RWPE1 (cell line): ENCODE results near the gene ACYP2.
"Not testable (repeated sequence)": the region's sequence is repeated elsewhere in the genome, so short reads cannot be mapped to it uniquely, and the experiment has no call there.

Source experiments
- CTCF ChIA-PET: fragments of 350-600 bp; sonication (Branson Sonifier 250); formaldehyde crosslinking; extraction: SDS; loops from one replicate; lab custom pipeline; 2021; lab: Yijun Ruan, JAX
- POLR2A ChIA-PET: fragments of 400-600 bp; formaldehyde crosslinking; extraction: SDS; loops from one replicate; lab custom pipeline; 2020; ENCODE audit warnings: antibody characterized with exemption; ENCODE audit not compliant: low non-redundant PET; lab: Yijun Ruan, JAX
- DNase-seq: peaks from one replicate; pipeline ENCODE4 v3.0.0; 2012; ENCODE audit warnings: low spot score
- H3K27ac ChIP-seq: fragments of 450-650 bp; 2 replicates; pipeline ENCODE4 v1.5.1; 2017
- TF ChIP-seq, protein P1 (sequence below): fragments of 450-650 bp; conservative IDR thresholded peaks from 2 replicates; pipeline ENCODE4 v1.5.1; 2017; ENCODE audit warnings: low read depth, mild to moderate bottlenecking

The ACYP2 gene

DNA sequence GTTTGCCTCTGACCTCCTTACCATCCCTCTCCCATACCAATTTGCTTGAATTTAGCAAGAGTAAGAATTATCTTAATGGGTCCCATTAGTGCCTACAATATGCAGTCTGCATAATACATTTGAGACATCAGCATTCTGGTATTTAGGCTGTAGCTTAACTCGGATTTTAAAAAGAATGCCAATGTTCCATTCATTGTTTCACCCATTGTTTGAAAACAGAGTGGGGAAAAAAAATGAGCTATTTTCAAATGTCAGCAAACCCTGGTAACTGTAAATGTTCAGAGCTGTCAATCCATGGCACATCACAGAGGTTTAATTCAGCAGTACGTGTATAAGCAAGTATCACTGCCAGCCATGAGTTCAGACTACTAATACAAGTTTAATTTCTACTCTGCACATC lies 202.6 kb downstream of the ACYP2 start:
- ChIA-PET POLR2A (no interaction called here), CTCF (no interaction called here)
- H3K27ac ChIP-seq = no peak overlapping the region
- TF ChIP-seq, protein P1, sequence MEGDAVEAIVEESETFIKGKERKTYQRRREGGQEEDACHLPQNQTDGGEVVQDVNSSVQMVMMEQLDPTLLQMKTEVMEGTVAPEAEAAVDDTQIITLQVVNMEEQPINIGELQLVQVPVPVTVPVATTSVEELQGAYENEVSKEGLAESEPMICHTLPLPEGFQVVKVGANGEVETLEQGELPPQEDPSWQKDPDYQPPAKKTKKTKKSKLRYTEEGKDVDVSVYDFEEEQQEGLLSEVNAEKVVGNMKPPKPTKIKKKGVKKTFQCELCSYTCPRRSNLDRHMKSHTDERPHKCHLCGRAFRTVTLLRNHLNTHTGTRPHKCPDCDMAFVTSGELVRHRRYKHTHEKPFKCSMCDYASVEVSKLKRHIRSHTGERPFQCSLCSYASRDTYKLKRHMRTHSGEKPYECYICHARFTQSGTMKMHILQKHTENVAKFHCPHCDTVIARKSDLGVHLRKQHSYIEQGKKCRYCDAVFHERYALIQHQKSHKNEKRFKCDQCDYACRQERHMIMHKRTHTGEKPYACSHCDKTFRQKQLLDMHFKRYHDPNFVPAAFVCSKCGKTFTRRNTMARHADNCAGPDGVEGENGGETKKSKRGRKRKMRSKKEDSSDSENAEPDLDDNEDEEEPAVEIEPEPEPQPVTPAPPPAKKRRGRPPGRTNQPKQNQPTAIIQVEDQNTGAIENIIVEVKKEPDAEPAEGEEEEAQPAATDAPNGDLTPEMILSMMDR = no peak
- no peak for DNase-seq

DNA sequence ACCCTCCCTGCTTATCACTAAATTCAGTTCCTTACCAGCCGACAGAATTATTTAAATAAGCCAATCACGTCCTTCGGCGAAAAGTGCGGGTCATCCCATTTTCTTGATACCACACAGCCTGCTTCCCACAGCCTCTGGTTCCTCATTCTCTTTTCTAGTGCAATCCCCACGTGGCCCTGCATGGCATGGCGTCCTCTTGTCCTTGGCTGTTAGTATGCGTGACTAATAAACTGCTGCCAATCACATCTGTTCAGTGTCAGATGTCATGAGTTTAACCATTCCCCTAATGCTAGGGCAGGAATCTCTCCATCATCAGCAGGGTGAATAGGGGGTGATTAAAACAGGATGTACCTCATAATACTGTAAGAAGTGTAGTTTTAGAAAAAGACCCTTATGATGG lies 203.4 kb downstream of the ACYP2 start:
- ChIA-PET CTCF (no interaction called here), POLR2A (no interaction called here)
- DNase-seq = no peak
- H3K27ac ChIP-seq = no peak overlapping the region
- TF ChIP-seq, protein P1 = no peak

DNA sequence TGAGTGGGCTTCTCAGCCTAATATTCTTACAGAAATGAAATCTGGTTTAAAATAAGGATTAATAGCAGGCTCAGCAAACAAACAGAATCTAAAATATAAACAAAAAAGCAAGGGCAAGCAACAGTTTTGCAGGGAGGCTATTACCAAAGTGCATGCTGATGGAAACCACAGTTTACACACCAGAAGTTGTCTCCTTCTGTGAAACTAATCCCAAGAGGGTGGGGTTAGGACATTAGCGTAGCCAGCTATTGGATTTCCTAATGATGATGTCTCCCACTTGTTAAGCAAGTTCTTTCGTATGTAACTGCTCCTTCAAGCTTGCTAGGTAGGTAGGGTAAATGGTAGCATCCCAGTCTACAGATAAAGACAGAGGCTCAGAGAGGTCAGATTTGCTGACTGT lies 205.6 kb downstream of the ACYP2 start:
- TF ChIP-seq, protein P1 = no peak
- ChIA-PET CTCF (interaction anchor here (0.5 kb wide), 1 partner anchor 21 kb away, joined by 4 read pairs; no protein-coding TSS in a partner anchor), POLR2A (no interaction called here)
- no peak for DNase-seq
- no peak overlapping the region for H3K27ac ChIP-seq

DNA sequence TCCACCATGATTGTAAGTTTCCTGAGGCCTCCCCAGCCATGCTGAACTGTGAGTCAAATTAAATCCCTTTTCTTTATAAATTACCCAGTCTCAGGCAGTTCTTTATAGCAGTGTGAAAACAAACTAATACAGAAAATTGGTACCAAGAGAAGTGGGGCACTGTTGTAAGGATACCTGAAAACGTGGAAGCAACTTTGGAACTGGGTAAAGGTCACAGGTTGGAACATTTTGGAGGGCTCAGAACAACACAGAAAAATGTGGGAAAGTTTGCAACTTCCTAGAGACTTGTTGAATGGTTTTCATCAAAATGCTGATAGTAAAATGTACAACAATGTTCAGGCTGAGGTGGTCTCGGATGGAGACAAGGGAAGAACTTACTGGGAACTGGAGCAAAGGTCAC lies 209.1 kb downstream of the ACYP2 start:
- DNase-seq, H3K27ac ChIP-seq, POLR2A ChIA-PET: not testable (repeated sequence)
- CTCF ChIA-PET = interaction anchor here (0.6 kb wide), 1 partner anchor 163 kb away, joined by 3 read pairs; no protein-coding TSS in a partner anchor

DNA sequence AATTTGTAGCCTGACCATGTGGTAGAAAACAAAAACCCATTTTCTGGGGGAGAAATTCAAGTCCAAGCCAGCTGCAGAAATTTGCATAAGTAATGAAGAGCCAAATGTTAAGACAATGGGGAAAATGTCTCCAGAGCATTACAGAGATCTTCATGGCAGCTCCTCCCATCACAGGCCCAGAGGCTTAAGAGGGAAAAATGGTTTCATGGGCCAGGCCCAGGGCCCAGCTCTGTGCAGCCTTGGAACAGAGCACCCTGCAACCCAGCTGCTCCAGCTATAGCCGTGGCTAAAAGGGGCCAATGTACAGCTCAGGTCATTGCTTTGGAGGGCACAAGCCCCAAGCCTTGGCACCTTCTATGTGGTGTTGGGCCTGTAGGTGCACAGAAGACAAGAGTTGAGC lies 209.7 kb downstream of the ACYP2 start:
- ChIA-PET CTCF (no interaction called here), POLR2A (no interaction called here)
- TF ChIP-seq, protein P1 = no peak
- no peak overlapping the region for H3K27ac ChIP-seq
- DNase-seq = no peak

DNA sequence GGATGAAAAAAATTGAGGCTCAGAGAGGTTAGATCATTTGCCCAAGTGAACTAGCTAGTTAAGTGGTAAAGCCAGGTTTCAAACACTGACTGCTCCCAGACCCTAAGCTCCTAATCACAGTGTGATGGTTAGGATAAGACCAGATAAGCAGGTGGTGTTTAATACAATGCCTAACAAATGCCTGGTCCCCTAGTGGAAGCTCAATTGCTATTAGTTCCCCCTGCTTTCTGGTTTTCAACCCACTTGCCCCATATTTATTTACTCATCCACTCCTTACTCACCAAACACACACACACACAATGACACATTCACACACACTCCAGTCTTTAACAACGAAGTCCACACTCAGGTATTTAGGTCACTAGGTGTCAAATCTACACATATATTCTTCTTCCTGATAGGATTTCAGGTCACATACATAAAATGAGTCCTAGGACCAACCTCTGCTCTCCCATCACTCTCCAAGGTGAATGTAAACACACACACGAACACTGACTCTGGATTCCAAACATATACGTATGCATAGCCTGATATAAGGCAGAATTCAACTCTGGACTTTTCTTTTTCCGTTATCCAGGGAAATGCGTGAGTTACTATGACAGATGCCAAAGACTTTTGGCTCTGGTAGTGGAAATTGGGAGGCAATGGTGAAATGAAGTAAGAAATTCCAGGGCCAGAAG lies 214.2 kb downstream of the ACYP2 start:
- ChIA-PET POLR2A (interaction anchor here (0.6 kb wide), 1 partner anchor 841 kb away, joined by 6 read pairs; no protein-coding TSS in a partner anchor), CTCF (interaction anchor here (0.6 to 1.1 kb wide), 2 partner anchors 16 to 222 kb away, joined by 3 to 6 read pairs; no protein-coding TSS in a partner anchor)
- DNase-seq = no peak
- TF ChIP-seq, protein P1 = no peak
- peak overlapping the region; percentile 92 for H3K27ac ChIP-seq
